ENCODE results near the gene B3GNT4.
A peak's percentile ranks its signal among the peaks of the same experiment; 100 is the strongest.
"Not testable (repeated sequence)": the region's sequence is repeated elsewhere in the genome, so short reads cannot be mapped to it uniquely, and the experiment has no call there.

Gene B3GNT4

DNA sequence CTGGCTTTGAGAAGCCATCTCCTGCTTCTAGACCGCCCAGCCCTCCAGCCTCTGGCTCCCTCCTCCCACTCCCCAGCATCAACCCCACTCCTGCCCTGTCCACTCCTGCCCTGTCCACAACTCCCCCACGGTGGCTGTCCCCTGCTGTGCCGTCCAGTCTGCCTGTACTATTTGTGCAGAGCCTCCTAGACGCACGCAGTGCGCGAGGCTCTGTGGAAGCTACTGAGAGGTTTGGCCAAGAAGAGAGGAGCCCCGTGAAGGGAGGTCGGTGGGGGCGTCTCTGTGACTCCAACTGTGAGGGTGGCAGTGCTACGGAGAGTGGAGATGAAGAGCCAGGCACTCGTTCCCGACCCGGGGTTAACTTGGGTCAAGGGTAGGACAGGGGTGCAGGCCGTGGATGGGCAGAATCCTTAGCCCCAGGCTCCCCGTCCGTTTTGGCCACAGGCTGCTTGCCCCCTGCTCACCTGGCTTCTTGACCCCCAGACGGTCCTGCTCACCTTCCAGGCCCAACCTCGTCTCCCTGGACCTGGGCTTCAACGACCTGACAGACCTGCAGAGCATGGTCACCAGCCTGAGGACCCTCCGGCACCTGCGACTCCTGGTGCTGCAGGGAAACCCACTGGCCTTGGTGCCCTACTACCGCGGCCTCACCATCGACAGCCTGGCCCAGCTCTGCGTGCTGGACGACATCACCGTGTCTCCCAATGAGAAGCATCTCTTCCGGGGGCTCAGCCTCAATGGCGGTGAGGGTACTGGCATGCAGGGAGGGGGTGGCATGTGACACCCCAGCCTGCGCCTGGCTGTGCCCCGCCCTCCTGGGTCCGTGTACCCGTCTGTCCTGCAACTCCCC lies 13.7 kb upstream of the B3GNT4 start:
- no peak for DNase-seq

DNA sequence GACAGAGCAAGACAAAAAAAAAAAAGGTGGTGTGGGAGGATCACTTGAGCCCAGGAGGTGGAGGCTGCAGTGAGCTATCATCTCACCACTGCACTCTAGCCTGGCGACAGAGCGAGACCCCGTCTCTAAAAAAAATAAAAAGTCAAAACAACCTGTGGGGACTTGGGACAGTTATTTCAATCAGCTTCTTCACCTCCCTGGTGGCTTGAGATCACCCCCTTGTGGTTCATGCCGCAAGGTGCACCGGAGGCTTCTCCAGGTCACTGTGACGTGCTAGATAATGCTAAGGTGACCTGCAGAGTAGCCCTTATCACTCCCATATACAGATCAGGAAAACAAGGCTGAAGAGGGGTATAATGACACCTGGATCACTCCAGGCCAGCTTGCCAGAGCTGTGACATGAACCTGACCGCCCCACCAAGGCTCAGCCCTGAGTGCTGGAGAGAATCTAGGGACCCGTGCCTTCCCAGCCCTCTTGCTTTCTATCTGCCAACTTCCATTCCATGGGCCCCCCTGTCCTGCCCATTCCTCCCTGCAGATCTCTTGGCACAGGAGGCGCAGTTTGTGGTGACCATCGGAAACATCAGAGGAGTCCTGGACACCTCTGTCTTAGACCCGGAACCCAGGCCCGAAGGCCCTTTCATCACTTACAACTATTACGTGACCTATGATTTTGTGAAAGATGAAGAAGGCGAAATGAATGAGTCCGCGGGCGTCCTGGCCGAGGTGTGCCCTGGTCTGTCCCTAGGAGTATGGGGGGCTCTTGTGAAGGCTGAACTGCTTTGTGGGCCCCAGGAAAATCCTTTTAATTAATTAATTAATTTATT lies 12.5 kb upstream of the B3GNT4 start:
- DNase-seq, result peak; percentile 91

DNA sequence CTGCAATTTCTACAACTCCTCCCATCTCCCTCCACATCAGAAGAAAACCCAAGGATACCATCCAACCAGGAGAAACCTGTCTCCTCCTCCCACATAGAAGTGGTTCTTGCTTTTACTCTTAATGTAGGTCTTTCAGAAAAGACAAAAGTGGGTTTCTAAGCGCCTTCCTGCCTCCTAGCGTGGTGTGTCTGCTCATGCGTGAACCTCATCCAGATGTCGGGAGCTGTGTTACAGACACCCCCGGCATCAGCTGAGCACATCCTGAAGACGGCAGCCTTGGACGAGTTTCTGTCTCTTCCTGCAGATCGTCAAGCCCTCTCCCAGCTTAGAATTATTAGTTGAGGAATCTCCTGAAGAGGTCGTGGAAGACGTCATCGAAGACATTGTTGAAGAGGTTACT lies 11.1 kb upstream of the B3GNT4 start:
- DNase-seq, result no peak

DNA sequence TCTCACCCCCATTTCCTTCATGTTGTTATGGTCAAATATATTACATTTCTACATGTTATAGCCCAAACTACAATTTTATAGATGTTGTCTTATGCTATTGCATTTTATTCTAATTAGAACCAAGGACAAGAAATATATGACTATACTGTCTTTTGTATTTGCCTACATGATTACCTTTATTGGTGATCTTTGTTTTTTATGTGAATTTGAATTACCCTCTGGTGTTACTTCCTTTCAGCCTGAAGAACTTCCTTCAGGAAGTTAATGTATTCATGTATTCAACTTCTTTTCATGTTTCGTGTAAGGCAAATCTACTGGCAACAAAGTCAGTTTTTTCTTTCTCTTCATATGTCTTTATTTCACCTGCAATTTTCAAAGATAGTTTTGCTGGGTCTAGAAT lies 8.7 kb upstream of the B3GNT4 start:
- DNase-seq, result no peak

DNA sequence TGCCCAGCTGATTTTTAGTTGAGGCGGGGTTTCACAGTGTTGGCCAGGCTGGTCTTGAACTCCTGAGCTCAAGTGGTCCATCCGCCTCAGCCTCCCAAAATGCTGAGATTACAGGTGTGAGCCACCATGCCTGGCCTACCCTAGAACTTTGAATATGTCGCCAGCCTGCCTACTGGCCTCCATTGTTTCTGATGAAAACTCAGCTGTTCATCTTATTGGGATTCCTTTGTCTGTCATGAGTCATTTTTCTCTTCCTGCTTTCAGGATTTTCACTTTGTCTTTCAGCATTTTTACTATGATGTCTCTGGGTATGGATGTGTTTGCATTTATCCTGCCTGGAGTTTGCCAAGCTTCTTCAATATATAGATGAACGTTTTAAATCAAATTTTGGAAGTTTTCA lies 8.1 kb upstream of the B3GNT4 start:
- DNase-seq, result no peak

DNA sequence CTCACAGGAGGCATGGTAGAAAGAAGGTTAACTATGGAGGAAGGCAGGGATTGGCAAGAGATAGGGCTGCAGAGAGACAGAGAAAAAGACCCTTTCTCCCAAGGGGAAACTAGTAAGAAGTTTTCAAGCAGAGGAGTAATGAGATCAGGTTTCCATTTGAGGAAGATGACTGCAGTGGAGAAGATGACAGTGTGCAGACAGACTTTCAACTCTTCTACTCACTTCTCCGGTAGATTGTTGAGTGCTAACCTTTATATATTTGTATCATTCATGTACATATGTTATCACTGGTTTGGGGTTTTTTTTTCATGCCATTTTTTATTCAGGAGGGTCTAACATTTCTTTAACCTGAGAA lies 5.9 kb upstream of the B3GNT4 start:
- no peak for DNase-seq

DNA sequence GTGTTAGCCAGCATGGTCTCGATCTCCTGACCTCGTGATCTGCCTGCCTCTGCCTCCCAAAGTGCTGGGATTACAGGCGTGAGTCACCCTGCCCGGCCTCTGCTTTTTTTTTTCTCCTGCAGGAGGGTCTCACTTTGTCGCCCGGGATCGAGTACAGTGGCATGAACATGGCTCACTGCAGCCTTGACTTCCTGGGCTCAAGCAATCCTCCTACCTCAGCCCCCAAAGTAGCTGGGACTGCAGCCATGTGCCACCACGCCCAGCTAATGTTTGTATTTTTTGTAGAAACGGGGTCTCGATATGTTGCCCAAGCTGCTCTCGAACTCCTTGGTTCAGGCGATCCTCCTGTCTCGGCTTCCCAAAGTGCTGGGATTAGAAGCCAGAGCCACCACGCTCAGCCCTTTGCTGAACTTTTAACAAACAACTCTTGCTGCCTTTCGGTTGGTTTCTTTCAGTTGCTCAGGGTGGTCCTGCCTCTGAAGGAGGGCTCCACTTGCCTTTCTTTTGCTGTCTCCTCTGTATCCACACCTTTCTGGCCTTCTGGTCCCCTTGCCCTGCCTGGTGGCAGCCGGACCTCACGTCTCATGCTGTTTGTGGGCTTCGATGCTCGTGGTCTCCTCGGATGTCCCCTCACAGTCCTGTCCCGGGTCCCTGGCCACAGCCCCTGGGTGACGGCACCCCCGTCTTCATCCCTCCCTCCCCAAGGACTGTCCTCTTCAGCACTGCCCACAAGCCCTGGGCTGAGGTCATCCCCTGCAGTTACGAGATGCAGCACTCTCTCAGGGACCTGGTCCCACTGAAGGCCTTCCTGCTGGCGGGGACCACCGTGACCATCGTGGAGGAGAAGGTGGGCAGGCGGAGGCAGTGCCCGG lies 3.8 kb upstream of the B3GNT4 start:
- DNase-seq, result peak; percentile 64

DNA sequence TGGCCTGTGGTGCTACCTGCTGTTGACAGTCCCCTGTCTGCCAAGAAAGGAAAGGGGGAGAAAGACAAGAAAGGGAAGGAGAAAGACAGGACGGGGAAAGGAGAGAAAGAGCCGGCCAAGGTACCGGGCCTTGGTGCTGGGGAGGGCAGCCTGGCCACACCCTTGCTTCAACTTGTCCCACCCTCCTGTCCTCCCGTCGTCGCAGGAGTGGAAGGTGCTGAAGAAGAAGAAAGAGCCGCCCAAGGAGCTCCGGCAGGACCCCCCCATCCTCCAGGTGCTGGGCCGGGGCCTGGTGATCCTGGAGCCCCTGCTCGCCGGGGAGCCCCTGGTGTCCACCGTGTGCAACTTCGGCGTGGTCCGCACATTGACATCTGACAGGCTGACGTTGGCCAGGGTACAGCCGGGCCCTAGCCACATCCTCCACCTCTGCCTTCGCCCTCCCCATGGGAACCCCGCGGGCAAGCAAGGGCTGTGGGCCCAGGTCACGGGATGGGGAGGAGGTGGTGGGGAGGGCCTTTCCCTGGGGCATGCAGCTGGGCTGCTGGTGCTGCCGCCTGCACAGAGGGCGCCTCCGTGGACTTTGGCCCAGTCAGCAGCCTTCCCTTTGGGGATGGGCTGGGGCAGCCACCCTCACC lies 2.9 kb upstream of the B3GNT4 start:
- DNase-seq, result peak; percentile 85

DNA sequence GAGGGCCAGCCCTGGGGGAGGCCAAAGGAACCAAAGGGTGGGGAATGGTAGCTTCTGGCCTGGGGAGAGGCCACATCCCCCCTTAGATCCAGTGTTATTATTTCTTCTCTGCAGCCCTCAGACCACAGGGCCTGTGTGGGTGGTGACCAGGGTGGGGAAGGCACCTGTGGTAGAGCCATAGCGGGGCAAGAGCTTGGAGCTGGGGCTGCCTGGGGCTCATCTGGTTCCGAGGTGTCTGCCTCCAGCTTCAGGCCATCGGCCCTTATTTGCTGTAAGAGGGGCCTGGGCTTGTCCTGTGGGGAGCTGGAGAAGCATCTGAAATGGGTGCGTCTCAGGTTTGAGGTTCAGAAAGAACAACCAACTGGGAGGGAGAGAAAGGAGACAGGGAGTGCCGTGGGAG lies 2.1 kb upstream of the B3GNT4 start:
- no peak for DNase-seq

DNA sequence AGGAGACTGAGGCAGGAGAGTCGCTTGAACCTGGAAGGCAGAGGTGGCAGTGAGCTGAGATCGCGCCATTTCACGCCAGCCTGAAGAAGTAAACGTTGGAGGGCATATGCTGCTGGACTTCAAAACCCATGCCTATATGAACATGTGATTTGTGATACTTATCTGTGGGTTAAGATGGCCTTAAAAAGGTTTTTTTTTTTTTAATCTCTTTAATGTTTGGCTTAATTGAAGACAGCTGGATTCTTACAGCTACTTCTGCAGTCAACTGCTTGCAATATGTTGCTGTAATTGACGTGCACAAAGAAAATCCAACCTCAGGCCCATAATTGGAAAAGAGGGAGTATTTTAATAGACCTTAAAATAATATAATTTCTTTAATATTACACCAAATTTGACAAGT lies 1.5 kb upstream of the B3GNT4 start:
- no peak for DNase-seq

DNA sequence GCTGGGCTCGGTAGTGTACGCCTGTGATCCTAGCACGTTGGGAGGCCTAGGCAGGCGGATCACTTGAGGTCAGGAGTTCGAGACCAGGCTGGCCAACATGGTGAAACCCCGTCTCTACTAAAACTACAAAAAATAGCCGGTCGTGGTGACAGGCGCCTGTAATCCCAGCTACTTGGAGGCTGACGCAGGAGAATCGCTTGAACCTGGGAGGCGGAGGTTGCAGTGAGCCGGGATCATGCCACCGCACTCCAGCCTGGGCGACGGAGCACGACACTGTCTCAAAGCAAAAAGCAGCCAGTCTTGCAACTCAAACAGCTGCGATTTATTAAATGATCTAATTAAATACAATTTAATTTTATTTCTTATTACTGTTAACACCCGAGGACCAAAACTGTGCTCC lies 698 bp upstream of the B3GNT4 start:
- not testable (repeated sequence) for DNase-seq

DNA sequence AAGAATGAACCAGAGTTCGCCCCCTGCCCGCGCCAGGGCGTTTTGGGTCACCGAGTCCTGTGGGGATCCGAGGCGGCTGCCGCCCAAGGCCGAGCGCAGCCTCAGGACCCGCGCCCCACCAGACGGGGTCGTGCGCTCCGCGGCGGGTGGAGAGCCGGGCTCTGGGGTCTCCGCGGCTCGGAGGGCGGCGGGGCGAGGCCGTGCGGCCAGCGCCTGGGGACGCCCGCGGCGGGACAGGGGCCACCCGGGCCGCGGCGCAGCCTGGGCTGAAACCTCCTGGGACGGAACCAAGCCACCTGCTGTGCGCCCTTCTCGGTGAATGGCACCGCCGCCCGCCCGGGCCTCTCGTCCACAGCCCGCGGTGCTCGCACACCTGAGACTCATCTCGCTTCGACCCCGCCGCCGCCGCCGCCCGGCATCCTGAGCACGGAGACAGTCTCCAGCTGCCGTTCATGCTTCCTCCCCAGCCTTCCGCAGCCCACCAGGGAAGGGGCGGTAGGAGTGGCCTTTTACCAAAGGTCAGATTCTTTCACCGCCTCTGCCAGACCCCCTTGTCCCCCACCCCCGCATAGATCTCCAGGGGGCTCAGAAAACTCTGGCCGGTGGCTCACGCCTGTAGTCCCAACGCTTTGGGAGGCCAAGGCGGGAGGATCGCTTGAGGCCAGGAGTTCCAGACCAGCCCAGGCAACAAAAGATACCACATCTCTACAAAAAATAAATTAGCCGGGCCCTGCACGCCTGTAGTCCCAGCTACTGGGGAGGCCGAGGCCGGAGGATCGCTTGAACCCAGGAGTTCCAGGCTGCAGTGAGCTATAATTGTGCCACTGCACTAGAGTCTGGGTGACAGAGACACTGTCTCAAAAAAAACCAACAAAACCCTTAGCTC lies 901 bp downstream of the B3GNT4 start:
- peak; percentile 75 for DNase-seq

DNA sequence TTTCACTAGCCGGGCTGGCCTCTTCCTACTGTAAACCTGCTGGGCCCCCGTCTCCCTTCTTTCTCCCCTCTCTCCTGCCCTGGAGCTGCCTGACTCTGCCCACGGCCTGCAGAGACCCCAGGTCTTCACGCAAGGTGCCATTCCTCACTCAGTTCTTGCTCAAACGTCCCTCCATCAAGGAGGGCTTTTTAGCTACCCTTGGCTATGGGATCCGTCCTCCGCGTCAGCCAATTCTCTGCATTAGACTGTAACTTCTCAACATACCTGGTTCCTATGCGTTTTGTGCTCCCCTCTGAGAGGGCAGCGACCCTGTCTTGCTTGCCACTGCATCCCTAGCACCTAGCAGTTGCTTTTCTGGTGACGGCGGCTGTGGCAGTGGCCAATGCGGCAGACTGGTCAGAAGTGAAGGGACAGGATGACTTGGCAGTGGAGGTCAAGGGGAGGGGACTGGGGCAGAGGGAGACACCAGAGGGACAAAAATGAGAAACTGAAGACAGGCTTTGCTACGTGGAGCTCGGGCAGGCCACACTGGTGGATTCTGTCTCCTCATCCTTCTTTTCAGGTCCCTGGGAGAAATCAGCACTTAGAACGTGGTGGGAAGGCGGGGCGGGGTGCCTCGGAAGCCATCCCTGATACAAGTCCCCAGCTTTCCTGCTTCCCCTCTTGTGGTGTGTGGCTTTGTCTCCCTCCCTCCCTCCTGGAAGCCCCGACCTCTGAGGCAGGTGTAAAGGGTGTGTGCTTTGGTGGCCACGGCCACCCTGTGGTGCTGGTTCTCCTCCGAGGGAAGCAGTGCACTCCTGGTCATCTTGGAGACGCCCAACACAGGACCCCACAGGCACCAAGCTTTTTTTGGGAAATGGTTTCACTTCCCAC lies 1.8 kb downstream of the B3GNT4 start:
- DNase-seq, result peak; percentile 70

DNA sequence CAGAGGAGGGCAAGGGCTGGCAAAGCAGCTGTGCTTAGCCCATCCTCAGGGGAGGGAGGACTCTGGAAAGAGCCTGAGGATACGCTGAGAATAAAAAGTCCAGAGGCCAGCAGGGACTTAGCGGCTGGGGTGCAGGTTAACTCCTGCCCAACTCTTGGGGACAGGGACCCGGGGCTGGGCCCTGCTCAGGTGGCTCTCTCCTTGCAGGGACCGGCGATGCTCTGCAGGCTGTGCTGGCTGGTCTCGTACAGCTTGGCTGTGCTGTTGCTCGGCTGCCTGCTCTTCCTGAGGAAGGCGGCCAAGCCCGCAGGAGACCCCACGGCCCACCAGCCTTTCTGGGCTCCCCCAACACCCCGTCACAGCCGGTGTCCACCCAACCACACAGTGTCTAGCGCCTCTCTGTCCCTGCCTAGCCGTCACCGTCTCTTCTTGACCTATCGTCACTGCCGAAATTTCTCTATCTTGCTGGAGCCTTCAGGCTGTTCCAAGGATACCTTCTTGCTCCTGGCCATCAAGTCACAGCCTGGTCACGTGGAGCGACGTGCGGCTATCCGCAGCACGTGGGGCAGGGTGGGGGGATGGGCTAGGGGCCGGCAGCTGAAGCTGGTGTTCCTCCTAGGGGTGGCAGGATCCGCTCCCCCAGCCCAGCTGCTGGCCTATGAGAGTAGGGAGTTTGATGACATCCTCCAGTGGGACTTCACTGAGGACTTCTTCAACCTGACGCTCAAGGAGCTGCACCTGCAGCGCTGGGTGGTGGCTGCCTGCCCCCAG lies 2.8 kb downstream of the B3GNT4 start:
- peak; percentile 64 for DNase-seq

DNA sequence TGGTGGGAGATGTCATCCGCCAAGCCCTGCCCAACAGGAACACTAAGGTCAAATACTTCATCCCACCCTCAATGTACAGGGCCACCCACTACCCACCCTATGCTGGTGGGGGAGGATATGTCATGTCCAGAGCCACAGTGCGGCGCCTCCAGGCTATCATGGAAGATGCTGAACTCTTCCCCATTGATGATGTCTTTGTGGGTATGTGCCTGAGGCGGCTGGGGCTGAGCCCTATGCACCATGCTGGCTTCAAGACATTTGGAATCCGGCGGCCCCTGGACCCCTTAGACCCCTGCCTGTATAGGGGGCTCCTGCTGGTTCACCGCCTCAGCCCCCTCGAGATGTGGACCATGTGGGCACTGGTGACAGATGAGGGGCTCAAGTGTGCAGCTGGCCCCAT lies 3.5 kb downstream of the B3GNT4 start:
- peak; percentile 54 for DNase-seq

DNA sequence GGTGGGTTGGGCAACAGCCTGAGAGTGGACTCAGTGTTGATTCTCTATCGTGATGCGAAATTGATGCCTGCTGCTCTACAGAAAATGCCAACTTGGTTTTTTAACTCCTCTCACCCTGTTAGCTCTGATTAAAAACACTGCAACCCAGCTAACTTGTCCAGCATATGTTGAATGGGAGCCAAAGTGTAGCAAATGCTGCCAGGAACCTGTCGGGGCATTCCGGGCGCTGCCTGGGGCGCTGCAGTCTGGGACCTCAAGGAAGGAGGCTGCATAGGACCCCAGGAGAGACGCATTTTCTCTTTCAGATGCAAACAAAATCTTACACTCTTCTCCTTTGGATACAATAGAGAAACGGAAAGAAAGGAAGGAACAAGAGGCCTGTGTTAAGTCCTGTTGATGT lies 3.9 kb downstream of the B3GNT4 start:
- DNase-seq, result no peak

DNA sequence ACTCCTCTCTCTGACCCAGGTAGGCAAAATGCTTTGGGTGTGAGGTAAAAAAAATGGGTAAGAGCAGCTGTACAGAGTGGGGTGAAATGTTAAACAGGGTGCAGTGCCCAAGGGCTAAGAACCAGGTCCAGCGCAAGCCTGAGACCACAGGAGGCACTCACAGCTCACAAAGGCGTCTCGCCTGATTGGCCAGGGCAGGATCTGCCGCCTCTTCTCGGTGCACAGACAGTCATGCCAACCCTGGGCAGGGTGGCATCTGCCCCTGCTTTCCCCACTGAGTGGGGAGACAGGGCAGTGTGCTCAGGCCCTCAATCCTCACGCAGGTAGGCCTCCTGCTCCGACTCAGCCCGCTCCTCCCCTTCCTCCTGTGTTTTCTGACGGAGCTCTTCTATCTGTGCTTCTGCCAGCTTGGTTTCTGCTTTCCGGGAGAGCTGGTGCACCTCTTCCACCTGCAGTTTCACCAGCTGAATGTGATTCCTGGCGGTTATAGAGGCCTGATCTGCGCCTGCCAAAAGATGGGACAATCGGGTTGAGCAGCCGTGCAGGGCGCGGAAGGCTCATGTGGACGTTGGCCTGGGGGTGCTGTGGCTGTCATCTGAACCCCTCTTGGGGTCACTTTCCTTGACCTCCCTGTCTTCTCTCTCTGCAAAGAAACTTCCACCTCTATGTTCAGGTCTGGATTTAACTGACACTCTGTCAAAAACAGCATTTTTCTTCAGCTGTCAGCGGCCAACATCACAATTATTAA lies 4.7 kb downstream of the B3GNT4 start:
- DNase-seq, result no peak

DNA sequence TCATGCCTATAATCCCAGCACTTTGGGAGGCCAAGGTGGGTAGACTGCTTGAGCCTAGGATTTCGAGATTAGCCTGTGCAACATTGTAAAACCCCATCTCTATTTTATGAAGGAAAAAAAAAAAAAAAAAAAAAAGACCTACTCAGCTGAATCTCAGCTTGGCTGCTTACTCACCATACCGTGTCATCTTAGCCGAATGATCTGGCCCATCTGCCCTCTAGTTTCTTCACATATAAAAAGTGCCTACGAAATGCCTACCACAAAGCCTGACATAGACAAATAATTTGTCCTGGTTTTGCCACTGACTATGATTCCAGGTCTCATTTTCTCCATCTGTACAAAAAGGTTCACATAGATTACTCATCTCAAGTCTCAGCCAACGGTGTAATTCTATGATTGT lies 12.3 kb downstream of the B3GNT4 start:
- no peak for DNase-seq

DNA sequence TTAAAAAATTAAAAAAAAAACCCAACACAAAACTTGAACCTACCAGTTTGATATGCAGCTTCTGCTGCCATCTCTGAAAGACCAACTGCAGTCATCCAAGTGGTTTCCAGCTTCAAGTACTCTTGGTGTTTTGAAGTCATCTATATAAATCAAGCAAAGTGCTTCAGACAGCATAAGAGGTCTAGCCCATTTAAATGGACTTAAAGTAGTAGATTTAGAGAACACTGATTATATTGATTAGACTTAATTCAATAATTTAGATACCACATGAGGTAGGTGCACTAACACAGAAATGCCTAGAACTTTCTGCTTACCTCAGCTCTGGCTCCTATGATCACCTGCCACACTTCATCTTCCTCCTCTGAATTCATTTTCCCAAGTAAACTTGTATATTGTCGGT lies 12.9 kb downstream of the B3GNT4 start:
- no peak for DNase-seq

All from islet precursor cell (in vitro differentiated cells).